Lower lobe of right lung (tissue), 2 donors: ENCODE data around the gene MVK. TPM values are rescaled to one million over a fixed set of nuclear protein-coding genes. Genes with fewer than 3 reads are reported as not detected.
A peak's percentile ranks its signal among the peaks of the same experiment; 100 is the strongest.

Experiments used
- ATAC-seq, 2 donors: fragments of 200-7000 bp; cut with Tn5 transposase; one replicate each; pipeline ENCODE4 v1.9.1; 2020 to 2022; ENCODE audit warnings: mild to moderate bottlenecking in 2 of 2, moderate library complexity in 2 of 2
- DNase-seq: peaks from one replicate; pipeline ENCODE4 v3.0.0-alpha.2; 2020
- H3K27ac ChIP-seq: fragments of 200-600 bp; one replicate; pipeline ENCODE4 v1.8.0; 2022
- H3K27me3 ChIP-seq: fragments of 200-600 bp; one replicate; pipeline ENCODE4 v1.8.0; 2022; ENCODE audit warnings: low read depth
- H3K36me3 ChIP-seq: fragments of 200-600 bp; one replicate; pipeline ENCODE4 v1.8.0; 2022; ENCODE audit warnings: mild to moderate bottlenecking
- H3K4me1 ChIP-seq: fragments of 200-600 bp; one replicate; pipeline ENCODE4 v1.8.0; 2022
- H3K4me3 ChIP-seq: fragments of 200-600 bp; one replicate; pipeline ENCODE4 v1.8.0; 2022; ENCODE audit warnings: mild to moderate bottlenecking
- H3K9me3 ChIP-seq: fragments of 200-600 bp; one replicate; pipeline ENCODE4 v1.8.0; 2022
- CTCF ChIP-seq: fragments of 200-600 bp; IDR thresholded peaks from one replicate; pipeline ENCODE4 v1.8.0; 2022; ENCODE audit warnings: antibody characterized with exemption, mild to moderate bottlenecking
- intact Hi-C: fragments of 100-400 bp; cut with DNase I; formaldehyde crosslinking; loops from one replicate; pipeline ENCODE4 v1.11.0; 2022
- total RNA-seq: library from RNA; stranded (reverse); fragmentation: NEBNext Ultra II Directional; extraction: Animal tissue kit (Norgen Biotek cat#: 25700); gene quantifications from one replicate; pipeline ENCODE4 v1.2.1, GENCODE V29; 2021
- donor health status: DM: no; HTN: yes; CAD: no; lungs with severe emphysema.

Gene MVK
- total RNA-seq, 1 donor from 2014 or later, result 25.1 TPM

DNA sequence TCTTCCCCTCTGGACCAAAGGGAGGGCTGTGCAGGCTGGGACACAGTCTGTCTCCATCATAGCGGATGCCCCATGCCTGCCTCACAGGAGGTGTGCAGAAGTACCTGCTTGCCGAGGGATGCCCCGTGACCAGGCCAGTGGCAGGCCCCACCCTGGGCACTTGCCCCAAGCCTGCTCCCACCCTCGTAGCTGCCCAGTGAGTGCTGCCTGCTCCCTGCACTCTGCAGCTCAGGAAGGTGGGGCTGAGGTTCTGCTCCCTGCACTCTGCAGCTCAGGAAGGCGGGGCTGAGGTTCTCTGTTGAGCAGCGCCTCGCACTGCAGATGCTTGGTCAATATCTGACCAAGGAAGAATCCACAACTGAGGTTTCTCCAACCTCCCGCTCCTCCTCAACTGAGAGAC lies 7.2 kb upstream of the MVK start:
- no peak overlapping the region for H3K4me3 ChIP-seq
- no peak overlapping the region for H3K27ac ChIP-seq
- H3K9me3 ChIP-seq, result no peaks in the 10 kb centered on the region
- no peaks in the 10 kb centered on the region for H3K4me1 ChIP-seq
- intact Hi-C loops, result no loop called here
- DNase-seq, result peak; percentile 20
- no peak for ATAC-seq
- H3K27me3 ChIP-seq, result no peaks in the 10 kb centered on the region
- peaks cover 96% of the 10 kb centered on the region for H3K36me3 ChIP-seq
- no peak for TF ChIP-seq CTCF

DNA sequence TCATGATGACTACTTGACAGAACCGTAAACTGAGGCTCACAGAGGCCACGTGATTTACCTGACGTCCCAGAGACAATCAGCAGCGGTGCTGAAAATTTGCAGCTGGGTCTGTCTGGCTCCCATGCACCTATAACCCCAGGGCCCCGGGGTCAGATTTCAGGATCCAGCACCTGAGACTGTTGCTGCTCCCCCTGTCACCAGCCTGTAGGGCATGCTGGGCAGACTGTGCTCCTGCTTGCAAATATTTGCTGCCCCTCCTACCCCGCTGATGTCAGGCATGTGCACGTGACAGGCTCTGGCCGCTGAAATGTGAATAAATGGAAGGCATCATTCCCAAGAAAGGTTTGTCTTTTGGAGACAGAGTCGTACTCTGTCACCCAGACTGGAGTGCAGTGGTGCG lies 6.3 kb upstream of the MVK start:
- ATAC-seq (no peak), DNase-seq (no peak)
- TF ChIP-seq CTCF, result no peak
- Histone ChIP-seq H3K9me3 (no peaks in the 10 kb centered on the region), H3K4me3 (no peak overlapping the region), H3K4me1 (peaks cover 8% of the 10 kb centered on the region), H3K36me3 (peaks cover 92% of the 10 kb centered on the region), H3K27me3 (no peaks in the 10 kb centered on the region), H3K27ac (no peak overlapping the region)
- intact Hi-C loops, result no loop called here

GRCh38 chr12:109567967-109568366 lies 5.6 kb upstream of the MVK start:
- ATAC-seq (no peak), DNase-seq (no peak)
- intact Hi-C loops, result no loop called here
- no peak overlapping the region for H3K27ac ChIP-seq
- H3K4me1 ChIP-seq, result peaks cover 14% of the 10 kb centered on the region
- peaks cover 85% of the 10 kb centered on the region for H3K36me3 ChIP-seq
- no peaks in the 10 kb centered on the region for H3K27me3 ChIP-seq
- TF ChIP-seq CTCF, result no peak
- no peaks in the 10 kb centered on the region for H3K9me3 ChIP-seq
- H3K4me3 ChIP-seq, result no peak overlapping the region

- Histone ChIP-seq H3K9me3 (no peaks in the 10 kb centered on the region), H3K36me3 (peaks cover 80% of the 10 kb centered on the region), H3K4me1 (peaks cover 14% of the 10 kb centered on the region), H3K27me3 (no peaks in the 10 kb centered on the region), H3K4me3 (no peak overlapping the region), H3K27ac (no peak overlapping the region)
- TF ChIP-seq CTCF, result no peak
- intact Hi-C loops, result no loop called here
- no peak for DNase-seq
- no peak for ATAC-seq
Measured at GRCh38 chr12:109568486-109568885, 5.1 kb upstream of the MVK start.

DNA sequence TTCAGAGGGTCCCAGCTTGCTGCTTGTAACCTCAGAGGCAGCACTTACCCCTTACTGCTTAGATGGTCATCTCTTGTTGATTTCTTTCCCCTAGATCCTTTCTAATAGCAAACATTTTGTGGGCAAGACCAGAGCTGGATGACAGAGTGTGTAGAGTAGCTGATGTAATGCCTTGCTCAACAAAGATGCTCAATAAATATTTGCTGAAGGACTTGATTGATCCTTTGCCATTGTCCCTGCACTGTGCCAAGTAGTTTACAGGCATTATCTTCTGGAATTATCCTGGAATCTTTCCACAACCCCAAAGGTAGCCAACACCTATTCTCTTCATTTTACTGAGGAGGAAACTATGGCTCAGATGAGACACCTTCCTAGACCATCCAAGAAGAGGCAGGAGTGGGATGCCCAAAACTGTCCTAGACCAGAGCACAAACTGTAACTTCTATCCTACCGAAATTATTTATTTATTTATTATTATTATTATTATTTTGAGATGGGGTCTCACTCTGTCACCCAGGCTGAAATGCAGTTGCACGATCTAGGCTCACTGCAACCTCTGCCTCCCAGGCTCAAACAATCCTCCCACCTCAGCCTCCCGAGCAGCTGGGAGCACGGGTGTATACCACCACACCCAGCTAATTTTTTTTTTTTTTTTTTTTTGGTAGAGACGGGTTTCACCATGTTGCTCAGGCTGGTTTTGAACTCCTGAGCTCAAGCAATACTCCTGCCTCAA lies 1.7 kb upstream of the MVK start:
- no peak for TF ChIP-seq CTCF
- no peak overlapping the region for H3K27ac ChIP-seq
- intact Hi-C loops, result no loop called here
- H3K9me3 ChIP-seq, result no peaks in the 10 kb centered on the region
- H3K27me3 ChIP-seq, result no peaks in the 10 kb centered on the region
- H3K4me1 ChIP-seq, result peaks cover 29% of the 10 kb centered on the region
- DNase-seq (peak; percentile 20), ATAC-seq (no peak)
- H3K4me3 ChIP-seq, result peak overlapping the region; percentile 85
- peaks cover 58% of the 10 kb centered on the region for H3K36me3 ChIP-seq
